Stimulated activated CD8-positive, alpha-beta memory T cell treated with anti-CD3 and anti-CD28 coated beads, Interleukin-7, amount 100 ng/mL, for 48 hours (primary cell): ENCODE data around the gene AP2S1.
A peak's percentile ranks its signal among the peaks of the same experiment; 100 is the strongest.
"Not testable (repeated sequence)": the region's sequence is repeated elsewhere in the genome, so short reads cannot be mapped to it uniquely, and the experiment has no call there.

Experiments used
- DNase-seq, 2 donors: peaks; one replicate each; pipeline ENCODE4 v3.0.0-alpha.2; 2020; ENCODE audit warnings: low read depth in 1 of 2; ENCODE audit errors: extremely low read depth in 1 of 2

Gene AP2S1

GRCh38 chr19:46850228-46851203, at the start of gene AP2S1:
AP2S1 (minus strand) TSS chr19:46850846; CDS start chr19:46850766, 80 bp downstream.
- peak; percentile 79 to 92 for DNase-seq

DNA sequence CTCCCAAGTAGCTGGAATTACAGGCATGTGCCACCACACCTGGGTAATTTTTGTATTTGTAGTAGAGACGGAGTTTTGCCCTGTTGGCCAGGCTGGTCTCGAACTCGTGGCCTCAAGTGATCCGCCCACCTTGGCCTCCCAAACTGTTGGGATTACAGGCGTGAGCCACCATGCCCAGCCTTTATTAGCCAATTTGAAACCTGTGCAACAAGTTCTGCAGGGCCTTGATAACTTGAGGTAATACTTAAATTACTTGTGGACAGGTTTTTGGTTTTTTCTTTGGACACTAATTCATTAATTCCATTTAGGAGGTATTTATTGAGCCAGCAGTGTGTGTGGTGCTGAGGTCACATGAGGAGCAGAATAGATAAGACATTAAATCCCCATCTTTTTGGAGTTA, 49.7 kb upstream of the AP2S1 start:
- no peak for DNase-seq

GRCh38 chr19:46898731-46899130, 48.1 kb upstream of the AP2S1 start:
- no peak for DNase-seq

GRCh38 chr19:46896076-46896794, 45.6 kb upstream of the AP2S1 start:
- DNase-seq = no peak

- DNase-seq = no peak
Observed at GRCh38 chr19:46892252-46893179, 41.9 kb upstream of the AP2S1 start.

DNA sequence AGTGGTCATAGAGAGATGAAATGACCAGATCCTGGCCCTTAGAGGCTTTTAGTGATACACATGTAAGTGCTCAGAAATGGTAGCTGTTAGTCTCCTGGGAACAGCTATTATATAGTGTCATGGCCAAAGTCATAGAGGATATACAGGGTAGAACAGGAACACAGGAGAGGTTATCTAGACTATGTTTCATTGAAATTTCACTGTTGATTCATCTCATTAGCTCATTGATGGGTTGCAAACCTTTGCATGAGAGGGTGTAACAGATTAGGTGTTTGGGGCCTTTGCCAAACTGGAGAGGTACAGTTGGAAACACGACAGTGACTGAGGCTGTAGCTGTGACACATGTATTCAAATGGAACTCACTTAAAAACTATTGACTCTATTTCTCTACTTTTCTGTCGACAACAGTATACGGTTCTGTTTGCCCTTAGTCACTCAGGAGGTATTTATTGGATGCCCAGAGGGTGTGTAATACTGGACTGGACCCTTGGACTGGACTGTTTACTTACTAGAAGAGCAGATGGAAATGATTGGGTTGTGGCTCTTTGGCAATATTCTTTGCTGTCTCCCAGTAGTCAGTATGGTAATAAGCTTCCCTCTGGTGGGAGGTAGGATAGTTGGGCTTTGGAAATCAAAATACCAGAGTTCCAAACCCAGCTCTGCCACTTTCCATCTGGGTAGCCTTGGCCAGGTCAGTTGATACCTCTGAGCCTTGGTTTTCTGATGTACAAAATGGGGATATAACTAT, 40.0 kb upstream of the AP2S1 start:
- DNase-seq = no peak

DNA sequence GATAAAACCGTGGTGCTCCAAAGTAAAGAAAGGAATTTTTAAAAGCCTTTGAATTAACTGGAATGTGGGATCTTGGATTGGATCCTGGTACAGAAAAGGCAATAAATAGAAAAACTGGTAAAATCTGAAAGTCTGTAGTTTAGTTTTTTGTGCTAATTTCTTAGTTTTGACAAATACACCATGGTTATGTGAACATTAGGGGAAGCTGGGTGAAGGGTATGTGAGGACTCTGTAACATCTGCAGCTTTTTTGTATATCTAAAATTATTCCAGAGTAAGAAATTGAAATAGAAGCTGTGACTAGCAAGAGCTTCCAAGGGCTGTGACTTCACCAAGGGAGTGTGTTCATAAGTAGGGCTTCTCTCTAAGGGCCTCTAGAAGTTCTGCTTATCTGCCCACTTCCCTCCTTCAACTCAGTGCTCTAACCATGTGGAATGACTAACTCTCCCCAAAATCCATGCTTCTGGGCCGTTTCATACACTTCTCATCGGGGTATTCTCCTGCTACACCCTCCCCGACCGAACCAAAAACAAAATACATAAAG, 36.7 kb upstream of the AP2S1 start:
- no peak for DNase-seq

DNA sequence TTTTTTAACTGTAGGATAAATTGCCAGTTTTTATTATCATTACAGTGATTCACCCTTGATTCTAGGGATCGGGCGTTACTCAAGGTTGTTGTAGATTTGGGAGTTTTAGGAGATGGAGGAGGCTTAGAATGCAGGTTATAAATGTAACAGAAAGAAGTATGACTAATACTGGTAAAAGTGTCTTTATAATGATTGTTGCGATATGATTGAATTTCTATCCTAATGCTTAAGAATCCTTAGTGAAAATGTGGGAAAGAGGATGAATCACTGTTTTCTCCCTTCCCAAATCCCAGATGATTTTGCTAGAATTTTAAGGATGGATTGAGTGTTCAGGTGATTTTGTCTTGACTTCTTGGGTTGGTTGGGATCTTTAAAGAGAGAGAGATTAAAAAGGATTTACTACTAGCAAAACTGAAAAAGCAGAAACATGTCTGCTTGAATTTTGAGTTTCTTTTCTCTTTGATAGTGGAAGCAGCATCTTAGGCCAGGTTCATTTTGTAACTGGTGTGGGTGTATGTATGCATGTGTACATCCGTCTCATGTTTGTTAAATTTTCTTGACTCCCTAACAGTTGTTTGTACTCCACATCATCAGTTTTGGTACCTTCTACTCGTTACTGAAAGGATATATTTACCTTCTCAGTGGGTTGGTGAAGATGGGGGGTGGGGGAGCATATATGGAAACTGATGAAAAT, 36.0 kb upstream of the AP2S1 start:
- DNase-seq = no peak

DNA sequence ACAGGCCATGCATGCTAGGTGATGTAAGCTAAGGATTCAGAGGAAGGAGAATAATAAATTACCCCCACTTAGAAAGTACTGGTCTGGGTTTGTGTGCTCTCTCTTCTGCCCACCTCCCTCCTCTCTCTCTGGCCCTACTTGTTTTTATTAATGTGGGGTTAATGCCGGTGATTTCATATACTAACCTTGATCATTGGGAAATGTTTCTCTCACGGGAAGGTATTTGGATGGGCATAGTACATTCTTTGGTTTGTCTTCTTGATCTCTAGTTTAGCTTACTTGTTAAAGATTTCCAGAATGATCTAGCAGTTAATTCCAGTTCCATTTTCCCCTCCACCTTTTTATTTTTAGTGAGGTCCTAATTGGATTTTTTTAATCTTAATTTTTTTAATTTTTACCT, 34.8 kb upstream of the AP2S1 start:
- no peak for DNase-seq

DNA sequence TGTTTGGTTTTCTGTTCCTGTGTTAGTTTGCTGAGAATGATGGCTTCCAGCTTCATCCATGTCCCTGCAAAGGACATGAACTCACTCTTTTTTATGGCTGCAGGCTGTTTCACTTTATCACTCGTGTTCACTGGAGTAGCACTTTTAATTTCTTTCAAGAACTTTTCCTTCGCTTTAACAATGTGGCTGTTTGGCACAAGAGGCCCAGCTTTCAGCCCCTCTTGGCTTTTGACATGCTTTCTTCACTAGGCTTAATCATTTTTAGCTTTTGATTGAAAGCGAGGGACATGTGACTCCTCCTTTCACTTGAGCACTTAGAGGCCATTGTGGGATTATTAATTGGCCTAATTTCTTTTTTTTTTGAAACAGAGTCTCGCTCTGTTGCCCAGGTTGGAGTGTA, 32.1 kb upstream of the AP2S1 start:
- DNase-seq = not testable (repeated sequence)

DNA sequence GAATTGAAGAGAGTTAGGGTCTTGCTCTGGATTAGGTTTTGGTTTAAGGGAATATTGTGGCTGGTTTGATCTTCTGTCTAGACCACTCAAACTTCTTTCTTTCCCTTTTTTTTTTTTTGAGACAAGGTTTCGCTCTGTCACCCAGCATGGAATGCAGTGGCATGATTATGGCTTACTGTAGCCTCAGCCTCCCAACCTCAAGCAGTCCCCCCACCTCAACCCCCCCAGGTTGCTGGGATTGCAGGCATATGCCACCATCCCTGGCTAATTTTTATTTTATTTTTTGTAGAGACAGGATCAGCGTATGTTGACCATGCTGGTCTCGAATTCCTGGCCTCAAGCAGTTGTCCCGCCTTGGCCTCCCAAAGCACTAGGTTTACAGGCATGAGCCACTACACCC, 31.4 kb upstream of the AP2S1 start:
- DNase-seq = no peak

- no peak for DNase-seq
Observed at GRCh38 chr19:46881092-46881491, 30.4 kb upstream of the AP2S1 start.

GRCh38 chr19:46880431-46880830, 29.8 kb upstream of the AP2S1 start:
- no peak for DNase-seq

GRCh38 chr19:46878613-46879375, 28.1 kb upstream of the AP2S1 start:
- DNase-seq = no peak

DNA sequence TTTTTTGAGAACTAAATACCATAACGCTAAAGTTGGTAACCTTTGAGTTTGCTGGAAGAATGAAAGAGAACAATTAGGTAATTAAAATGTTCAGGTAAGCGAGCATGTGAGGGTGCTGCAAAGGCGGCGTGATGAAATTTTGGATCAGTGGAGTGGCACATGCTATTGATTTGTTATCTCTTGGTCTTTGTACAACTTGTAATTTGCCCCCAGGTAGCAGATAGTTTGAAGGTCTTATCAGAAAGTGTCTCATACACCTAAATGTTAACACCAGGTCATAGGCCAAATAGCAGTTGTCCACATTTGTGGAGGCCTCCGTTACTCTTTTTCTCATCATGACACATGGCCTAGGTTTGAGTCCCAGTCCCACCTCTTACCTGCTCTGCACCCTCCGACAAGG, 25.0 kb upstream of the AP2S1 start:
- no peak for DNase-seq

DNA sequence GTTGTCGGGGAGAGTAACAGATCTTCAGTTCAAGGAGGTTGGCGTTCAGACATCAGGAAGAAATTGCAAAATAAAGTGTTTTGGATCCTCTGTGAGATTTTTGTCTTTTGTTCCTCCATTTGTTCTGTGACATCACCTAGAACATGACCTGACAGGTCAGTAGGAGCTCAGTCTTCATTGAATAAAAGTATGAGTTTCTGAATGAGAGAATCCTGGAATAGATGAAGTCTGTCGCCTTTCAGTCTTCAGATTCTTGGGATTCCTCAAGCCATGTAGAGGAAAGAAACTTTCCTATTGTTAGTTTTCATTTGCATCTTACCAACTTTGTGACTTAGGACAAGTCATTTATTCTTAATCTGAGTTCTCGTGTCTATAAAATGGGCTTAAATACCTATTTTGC, 24.6 kb upstream of the AP2S1 start:
- DNase-seq = no peak

- no peak for DNase-seq
Observed at GRCh38 chr19:46872967-46873366, 22.3 kb upstream of the AP2S1 start.

DNA sequence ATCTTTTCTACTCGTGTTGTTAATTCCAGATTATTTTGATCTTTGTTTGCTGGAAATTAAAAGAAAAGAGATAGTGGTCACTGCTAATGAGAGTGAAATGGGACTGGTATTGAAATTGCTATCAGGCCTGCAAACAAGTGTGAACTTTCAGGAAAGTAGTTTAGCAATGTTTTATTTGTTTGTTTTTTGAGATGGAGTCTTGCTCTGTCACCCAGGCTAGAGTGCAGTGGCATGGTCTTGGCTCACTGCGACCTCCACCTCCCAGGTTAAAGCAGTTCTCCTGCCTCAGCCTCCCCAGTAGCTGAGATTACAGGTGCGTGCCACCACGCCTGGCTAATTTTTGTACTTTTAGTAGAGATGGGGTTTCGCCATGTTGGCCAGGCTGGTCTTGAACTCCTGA, 20.5 kb upstream of the AP2S1 start:
- not testable (repeated sequence) for DNase-seq
